Activated T-cell treated with anti-CD3 and anti-CD28 coated beads for 1 hour (primary cell): ENCODE results near the gene DDC.

ENCODE experiments used
- DNase-seq: peaks from one replicate; pipeline ENCODE4 v3.0.0-alpha.2; 2020; ENCODE audit warnings: low read depth

DDC gene

GRCh38 chr7:50412973-50413372, 152.2 kb downstream of the DDC start:
- no peak for DNase-seq

DNA sequence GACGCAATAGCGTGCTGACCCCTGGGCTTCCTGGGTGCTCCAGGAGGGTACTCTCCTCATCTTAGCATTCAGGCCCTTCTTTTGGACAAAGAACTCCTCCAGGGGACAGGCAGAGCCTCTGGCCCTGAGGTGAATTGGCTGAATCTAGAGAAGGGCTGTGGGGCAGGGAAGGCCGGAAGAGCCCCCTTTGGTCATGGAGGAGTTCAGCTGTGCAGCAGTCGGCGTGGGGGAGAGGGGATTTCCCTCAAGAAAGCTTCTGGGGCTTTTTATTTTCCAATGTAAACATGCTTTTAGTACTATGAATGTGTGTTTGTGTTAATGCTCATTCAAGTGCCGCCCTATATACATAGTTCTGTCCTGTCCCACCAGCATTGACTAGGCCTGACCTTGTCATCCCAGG, 153.9 kb downstream of the DDC start:
- DNase-seq, result no peak

DNA sequence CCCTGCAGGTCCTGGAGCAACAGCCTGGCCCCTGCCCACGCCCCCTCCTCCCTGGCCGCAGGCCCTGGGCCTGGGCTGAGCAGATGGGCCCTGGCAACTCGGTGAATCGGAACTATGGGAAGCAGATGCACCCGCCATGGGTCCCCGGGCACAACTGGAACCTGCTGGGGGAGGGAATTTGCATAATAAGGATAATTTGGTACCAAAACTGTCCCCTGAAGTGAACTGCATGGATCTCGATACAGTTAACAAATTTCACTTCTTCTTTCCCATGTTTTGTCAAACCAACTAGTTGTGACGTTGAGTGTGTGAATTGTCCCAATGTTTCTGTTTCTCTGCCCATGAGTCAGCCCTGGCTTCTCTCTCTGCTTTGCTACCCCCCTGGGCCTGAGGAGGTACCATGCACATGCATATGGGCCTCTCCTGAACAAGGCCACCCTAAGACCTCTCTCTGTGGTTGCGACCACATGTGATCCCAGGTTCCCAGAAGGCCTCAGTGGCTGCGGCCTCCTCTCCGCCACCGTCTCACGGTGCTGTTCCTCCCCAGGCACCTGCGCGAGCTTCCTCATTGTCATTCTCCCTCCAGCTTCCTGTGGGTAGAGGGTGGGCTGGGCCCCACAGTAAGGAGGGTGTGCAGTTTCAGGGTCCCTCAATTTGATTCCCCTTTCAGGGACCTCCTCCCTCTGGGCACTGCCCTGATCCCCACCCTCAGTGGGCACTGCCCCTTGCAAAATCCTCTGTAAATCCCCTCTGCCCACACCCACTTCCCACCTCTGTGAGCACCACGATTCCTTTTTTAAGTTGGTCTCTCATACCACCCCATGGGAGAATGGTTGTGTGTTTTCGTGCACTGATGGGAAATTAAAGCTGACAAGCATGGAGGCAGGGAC, 155.1 kb downstream of the DDC start:
- DNase-seq, result no peak
